ENCODE measurements around the gene ZNF132. TPM values are rescaled to one million over a fixed set of nuclear protein-coding genes. Genes with fewer than 3 reads are reported as not detected.
"Not testable (repeated sequence)": the region's sequence is repeated elsewhere in the genome, so short reads cannot be mapped to it uniquely, and the experiment has no call there.

ZNF132 gene
- total RNA-seq, 1 experiment from 2014 or later, result not detected

GRCh38 chr19:58469241-58470013 is 29.5 kb upstream of the ZNF132 start:
- DNase-seq (ENCODE audit: low spot score), result no peak
- in situ Hi-C loops (cut with HindIII; ENCODE audit: low sequenced_read_pairs), result no loop called here

- in situ Hi-C loops (cut with HindIII; ENCODE audit: low sequenced_read_pairs), result no loop called here
- DNase-seq (ENCODE audit: low spot score), result no peak
Measured at GRCh38 chr19:58468216-58468839, 28.4 kb upstream of the ZNF132 start.

GRCh38 chr19:58466760-58467589 is 27.0 kb upstream of the ZNF132 start, which contains the start of gene ZNF324:
ZNF324 (plus strand) TSS chr19:58467080; CDS start chr19:58469186, 2,106 bp downstream.
- DNase-seq (ENCODE audit: low spot score), result peak; percentile 98
- in situ Hi-C loops (cut with HindIII; ENCODE audit: low sequenced_read_pairs), result no loop called here

- DNase-seq (ENCODE audit: low spot score), result no peak
- in situ Hi-C loops (cut with HindIII; ENCODE audit: low sequenced_read_pairs), result no loop called here
Measured at GRCh38 chr19:58466089-58466759, 26.3 kb upstream of the ZNF132 start.

GRCh38 chr19:58460039-58460438 is 20.1 kb upstream of the ZNF132 start:
- in situ Hi-C loops (cut with HindIII; ENCODE audit: low sequenced_read_pairs), result no loop called here
- DNase-seq (ENCODE audit: low spot score), result no peak

- in situ Hi-C loops (cut with HindIII; ENCODE audit: low sequenced_read_pairs), result no loop called here
- DNase-seq (ENCODE audit: low spot score), result no peak
Measured at GRCh38 chr19:58456111-58456510, 16.2 kb upstream of the ZNF132 start.

- no peak for DNase-seq (ENCODE audit: low spot score)
- in situ Hi-C loops (cut with HindIII; ENCODE audit: low sequenced_read_pairs), result no loop called here
Measured at GRCh38 chr19:58455306-58455705, 15.4 kb upstream of the ZNF132 start.

GRCh38 chr19:58453743-58454142 is 13.8 kb upstream of the ZNF132 start:
- DNase-seq (ENCODE audit: low spot score), result no peak
- in situ Hi-C loops (cut with HindIII; ENCODE audit: low sequenced_read_pairs), result no loop called here

- in situ Hi-C loops (cut with HindIII; ENCODE audit: low sequenced_read_pairs), result no loop called here
- DNase-seq (ENCODE audit: low spot score), result peak; percentile 98
Measured at GRCh38 chr19:58451358-58452101, 11.6 kb upstream of the ZNF132 start, which contains the start of gene ZNF324B. ZNF324B (plus strand) TSS chr19:58451622; CDS start chr19:58453702, 2,080 bp downstream.

- in situ Hi-C loops (cut with HindIII; ENCODE audit: low sequenced_read_pairs), result no loop called here
- no peak for DNase-seq (ENCODE audit: low spot score)
Measured at GRCh38 chr19:58450856-58451357, 11.0 kb upstream of the ZNF132 start.

GRCh38 chr19:58449980-58450379 is 10.0 kb upstream of the ZNF132 start:
- in situ Hi-C loops (cut with HindIII; ENCODE audit: low sequenced_read_pairs), result not testable (repeated sequence)

GRCh38 chr19:58448860-58449259 is 8.9 kb upstream of the ZNF132 start:
- in situ Hi-C loops (cut with HindIII; ENCODE audit: low sequenced_read_pairs); DNase-seq (ENCODE audit: low spot score): not testable (repeated sequence)

More at GRCh38 chr19:58449980-58450379, 10.0 kb upstream of the ZNF132 start:
- DNase-seq (ENCODE audit: low spot score), result not testable (repeated sequence)

GRCh38 chr19:58442986-58443385 is 3.0 kb upstream of the ZNF132 start:
- in situ Hi-C loops (cut with HindIII; ENCODE audit: low sequenced_read_pairs); DNase-seq (ENCODE audit: low spot score): not testable (repeated sequence)

- in situ Hi-C loops (cut with HindIII; ENCODE audit: low sequenced_read_pairs), result no loop called here
- no peak for DNase-seq (ENCODE audit: low spot score)
Measured at GRCh38 chr19:58440556-58440955, 603 bp upstream of the ZNF132 start.

- in situ Hi-C loops (cut with HindIII; ENCODE audit: low sequenced_read_pairs), result no loop called here
- no peak for DNase-seq (ENCODE audit: low spot score)
Measured at GRCh38 chr19:58434217-58434616, 5.7 kb downstream of the ZNF132 start.

- in situ Hi-C loops (cut with HindIII; ENCODE audit: low sequenced_read_pairs), result no loop called here
- DNase-seq (ENCODE audit: low spot score), result no peak
Measured at GRCh38 chr19:58429745-58430144, 10.2 kb downstream of the ZNF132 start.

- in situ Hi-C loops (cut with HindIII; ENCODE audit: low sequenced_read_pairs), result no loop called here
- DNase-seq (ENCODE audit: low spot score), result no peak
Measured at GRCh38 chr19:58428617-58429016, 11.3 kb downstream of the ZNF132 start.

- DNase-seq (ENCODE audit: low spot score), result no peak
- in situ Hi-C loops (cut with HindIII; ENCODE audit: low sequenced_read_pairs), result no loop called here
Measured at GRCh38 chr19:58417071-58417470, 22.9 kb downstream of the ZNF132 start.

Measured in G401 (cell line).